ENCODE measurements around the gene PARD3B.

DNA sequence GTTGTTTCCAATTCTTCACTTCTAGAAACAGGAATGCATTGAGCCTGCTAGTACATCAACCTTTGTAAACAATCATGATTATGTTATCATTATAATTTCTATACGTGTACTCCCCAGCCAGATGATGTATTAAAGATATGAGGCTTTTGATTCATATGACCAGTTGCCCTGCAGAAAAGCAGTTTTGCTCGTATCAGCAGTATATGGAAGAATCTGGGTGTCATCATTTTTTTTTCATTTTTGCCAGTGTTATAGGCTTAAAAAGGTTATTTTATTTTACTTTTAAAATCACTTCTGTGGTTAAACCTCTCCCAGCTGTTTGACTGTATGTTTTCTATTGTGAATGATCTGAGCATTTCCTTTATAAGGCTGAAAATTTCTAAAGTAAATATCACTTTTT, 665.2 kb downstream of the PARD3B start:
- TF ChIP-seq, protein P1, sequence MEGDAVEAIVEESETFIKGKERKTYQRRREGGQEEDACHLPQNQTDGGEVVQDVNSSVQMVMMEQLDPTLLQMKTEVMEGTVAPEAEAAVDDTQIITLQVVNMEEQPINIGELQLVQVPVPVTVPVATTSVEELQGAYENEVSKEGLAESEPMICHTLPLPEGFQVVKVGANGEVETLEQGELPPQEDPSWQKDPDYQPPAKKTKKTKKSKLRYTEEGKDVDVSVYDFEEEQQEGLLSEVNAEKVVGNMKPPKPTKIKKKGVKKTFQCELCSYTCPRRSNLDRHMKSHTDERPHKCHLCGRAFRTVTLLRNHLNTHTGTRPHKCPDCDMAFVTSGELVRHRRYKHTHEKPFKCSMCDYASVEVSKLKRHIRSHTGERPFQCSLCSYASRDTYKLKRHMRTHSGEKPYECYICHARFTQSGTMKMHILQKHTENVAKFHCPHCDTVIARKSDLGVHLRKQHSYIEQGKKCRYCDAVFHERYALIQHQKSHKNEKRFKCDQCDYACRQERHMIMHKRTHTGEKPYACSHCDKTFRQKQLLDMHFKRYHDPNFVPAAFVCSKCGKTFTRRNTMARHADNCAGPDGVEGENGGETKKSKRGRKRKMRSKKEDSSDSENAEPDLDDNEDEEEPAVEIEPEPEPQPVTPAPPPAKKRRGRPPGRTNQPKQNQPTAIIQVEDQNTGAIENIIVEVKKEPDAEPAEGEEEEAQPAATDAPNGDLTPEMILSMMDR (IDR thresholded peaks at IDR 0.05; ENCODE audit: low read depth, low read length, poor library complexity, severe bottlenecking): no peak
- TF ChIP-seq EZH2phosphoT487 (IDR thresholded peaks at IDR 0.05; ENCODE audit: borderline replicate concordance, low read length): no peak
